Measurements from ENCODE around the gene FOXE3. TPM values are rescaled to one million over a fixed set of nuclear protein-coding genes. Genes with fewer than 3 reads are reported as not detected.

Gene FOXE3
- total and polyA plus RNA-seq, 2 of the 4 experiments (the other 2 are of a cell fraction): 0.12 TPM; not detected in 1

DNA sequence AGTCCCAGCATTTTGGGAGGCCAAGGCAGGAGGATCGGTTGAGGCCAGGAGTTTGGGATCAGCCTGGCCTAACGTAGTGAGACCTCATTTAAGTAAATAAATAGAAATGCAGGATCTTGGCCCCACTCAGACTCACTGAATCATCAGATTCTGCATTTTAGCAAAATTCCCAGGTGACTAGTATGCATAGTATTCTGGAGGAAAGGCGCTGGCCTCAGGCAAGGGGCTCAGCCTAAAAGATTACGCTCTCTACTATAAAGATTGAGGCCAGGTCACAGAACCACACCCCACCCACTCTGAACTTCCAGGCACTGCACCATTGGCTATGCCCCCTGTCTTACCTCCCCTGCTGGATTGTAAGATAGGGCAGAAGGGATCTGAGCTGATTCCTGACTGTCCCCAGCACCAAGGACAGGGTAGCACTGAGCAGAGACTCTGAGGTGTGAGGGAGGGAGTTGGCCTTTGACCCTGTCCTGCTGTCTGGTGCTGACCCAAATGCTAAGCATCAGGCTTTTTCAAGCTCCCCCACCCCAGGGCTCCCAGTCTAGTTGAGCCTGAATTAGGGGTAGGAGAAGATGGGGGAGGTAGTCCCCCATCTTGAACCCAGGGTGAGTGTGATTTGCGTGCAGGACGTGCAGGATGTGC is 2.7 kb downstream of the FOXE3 start:
- ATAC-seq (ENCODE audit: low read depth) (no peak), DNase-seq (peak; percentile 20)
- no peak for TF ChIP-seq FOS (IDR thresholded peaks at IDR 0.05; ENCODE audit: low read depth, low read length)
- TF ChIP-seq, protein P1, sequence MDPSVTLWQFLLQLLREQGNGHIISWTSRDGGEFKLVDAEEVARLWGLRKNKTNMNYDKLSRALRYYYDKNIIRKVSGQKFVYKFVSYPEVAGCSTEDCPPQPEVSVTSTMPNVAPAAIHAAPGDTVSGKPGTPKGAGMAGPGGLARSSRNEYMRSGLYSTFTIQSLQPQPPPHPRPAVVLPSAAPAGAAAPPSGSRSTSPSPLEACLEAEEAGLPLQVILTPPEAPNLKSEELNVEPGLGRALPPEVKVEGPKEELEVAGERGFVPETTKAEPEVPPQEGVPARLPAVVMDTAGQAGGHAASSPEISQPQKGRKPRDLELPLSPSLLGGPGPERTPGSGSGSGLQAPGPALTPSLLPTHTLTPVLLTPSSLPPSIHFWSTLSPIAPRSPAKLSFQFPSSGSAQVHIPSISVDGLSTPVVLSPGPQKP (IDR thresholded peaks at IDR 0.05; ENCODE audit: borderline replicate concordance, low read depth, low read length): no peak
- dilution Hi-C loops (cut with HindIII; ENCODE audit: low sequenced_read_pairs, unreplicated experiment) (no loop called here), in situ Hi-C loops (cut with MboI; ENCODE audit: low sequenced_read_pairs) (no loop called here), intact Hi-C loops (cut with micrococcal nuclease) (no loop called here)
- Histone ChIP-seq H3K4me1 (ENCODE audit: control insufficient read depth, insufficient read depth, low read length) (no peaks in the 10 kb centered on the region), H2BK15ac (ENCODE audit: low read depth, low read length) (no peak overlapping the region), H3K9me1 (ENCODE audit: insufficient read depth, low read length) (no peaks in the 10 kb centered on the region), H3K23ac (ENCODE audit: low read depth, low read length) (no peak overlapping the region), H2BK20ac (ENCODE audit: low read depth, low read length) (no peak overlapping the region), H2AK9ac (replicated peaks; ENCODE audit: low read depth, low read length, poor library complexity) (no peak overlapping the region), H3K27ac (ENCODE audit: insufficient read depth, low read length) (no peak overlapping the region), H2BK5ac (ENCODE audit: low read depth, low read length, poor library complexity, severe bottlenecking) (no peak overlapping the region), H3K36me3 (ENCODE audit: control insufficient read depth, insufficient read depth, low read length) (no peaks in the 10 kb centered on the region), H3K18ac (ENCODE audit: low read depth, low read length) (no peak overlapping the region), H3K56ac (ENCODE audit: extremely low read depth, insufficient read depth, low read length) (no peak overlapping the region), H3K27me3 (ENCODE audit: control insufficient read depth, insufficient read depth, low read length) (peaks cover 48% of the 10 kb centered on the region), H3K14ac (replicated peaks; ENCODE audit: low read depth, low read length) (no peak overlapping the region), H3K4me3 (ENCODE audit: insufficient read depth, low read depth, low read length) (no peak overlapping the region), H3K79me1 (ENCODE audit: low read depth in 1 of 2, low read length in 2 of 2) (no peaks in the 10 kb centered on the region), H3K4ac (ENCODE audit: low read depth, low read length) (no peak overlapping the region), H4K5ac (ENCODE audit: low read depth, low read length) (no peak overlapping the region), H3K9me3 (ENCODE audit: control insufficient read depth, insufficient read depth, low read length) (no peaks in the 10 kb centered on the region), H3K4me2 (ENCODE audit: low read depth, low read length) (no peak overlapping the region), H2AFZ (replicated peaks; ENCODE audit: low read length, poor library complexity) (no peak overlapping the region), H2BK120ac (ENCODE audit: low read depth, low read length) (no peak overlapping the region), H4K20me1 (ENCODE audit: insufficient read depth, low read length) (peaks cover 2% of the 10 kb centered on the region; the same call in 1 of the 2 replicates), H2AK5ac (ENCODE audit: low read depth, low read length) (no peak overlapping the region), H4K8ac (ENCODE audit: low read depth in 2 of 2, low read length in 2 of 2) (no peak overlapping the region), H4K91ac (ENCODE audit: insufficient read depth, low read depth, low read length) (no peak overlapping the region), H3K9ac (ENCODE audit: low read depth, low read length) (no peak overlapping the region)
- CTCF ChIA-PET: interaction anchor here (1.1 to 1.3 kb wide), 2 partner anchors 30 to 307 kb away, joined by 3 to 6 read pairs; no protein-coding TSS in a partner anchor
- no TSS peak for BruUV-seq (replicated peaks)
- POLR2A ChIA-PET (ENCODE audit: unreplicated experiment): no interaction called here
- WGBS, 2 experiments (ENCODE audit: extremely low coverage in 2 of 2, insufficient read length in 1 of 2): 89% methylated on average over 2 of the region's 6 CpGs; no CpG with 5 or more reads in 1 of the 2 experiments
